Breast epithelium (tissue), 4 donors: ENCODE data around the gene GRIA4. TPM values are rescaled to one million over a fixed set of nuclear protein-coding genes. Genes with fewer than 3 reads are reported as not detected.

Experiments used
- DNase-seq, 2 donors: peaks; one replicate each; pipeline ENCODE4 v3.0.0-alpha.2; 2019; ENCODE audit warnings: low spot score in 2 of 2
- H3K27ac ChIP-seq, 2 donors: fragments of 200-600 bp; sonication (generic) in 1 of 2; one replicate each; pipeline ENCODE4 v1.5.1; 2016 to 2019; ENCODE audit warnings: mild to moderate bottlenecking in 1 of 2
- H3K27me3 ChIP-seq, 2 donors: fragments of 200-600 bp; sonication (generic) in 1 of 2; one replicate each; pipeline versions ENCODE4 v1.5.1 to v1.6.0; 2017 to 2019; ENCODE audit warnings: control low read depth in 1 of 2, mild to moderate bottlenecking in 1 of 2
- H3K36me3 ChIP-seq: fragments of 200-600 bp; one replicate; pipeline ENCODE4 v1.5.1; 2019
- H3K4me1 ChIP-seq, 2 donors: fragments of 200-600 bp; sonication (generic); one replicate each; pipeline ENCODE4 v1.5.1; 2016 to 2019; ENCODE audit warnings: control low read depth in 1 of 2
- H3K4me3 ChIP-seq, 3 donors: fragments of 200-600 bp; sonication (generic); 1 replicate in 2 of 3; 2 replicates in 1 of 3; pipeline ENCODE4 v1.5.1; 2016 to 2019; ENCODE audit warnings: mild to moderate bottlenecking in 3 of 3, moderate library complexity in 2 of 3
- H3K9me3 ChIP-seq, 2 donors: fragments of 200-600 bp; sonication (generic) in 1 of 2; one replicate each; pipeline ENCODE4 v1.5.1; 2016 to 2019; ENCODE audit warnings: control low read depth in 1 of 2
- CTCF ChIP-seq, 3 donors: fragments of 450-650 bp; IDR thresholded peaks; one replicate each; pipeline ENCODE4 v1.5.1; 2016 to 2017; ENCODE audit warnings: antibody characterized with exemption in 3 of 3, mild to moderate bottlenecking in 3 of 3, moderate library complexity in 3 of 3
- POLR2A ChIP-seq: fragments of 450-650 bp; IDR thresholded peaks from one replicate; pipeline ENCODE4 v1.6.1; 2016; ENCODE audit warnings: antibody characterized with exemption, mild to moderate bottlenecking, moderate library complexity
- POLR2AphosphoS5 ChIP-seq, 3 donors: sonication (generic); formaldehyde crosslinking; IDR thresholded peaks; one replicate each; pipeline ENCODE4 v1.6.1; 2017; ENCODE audit warnings: antibody characterized with exemption in 3 of 3
- intact Hi-C: fragments of 100-400 bp; cut with DNase I; formaldehyde crosslinking; loops from one replicate; pipeline ENCODE4 v1.15.1; 2023; ENCODE audit warnings: low total_unique reads
- total RNA-seq, 3 donors: library from RNA; depleted of rRNA; stranded (reverse); fragments of >200 nt; gene quantifications; one replicate each; pipeline ENCODE4 v1.1.0, GENCODE V29; 2016

Gene GRIA4
- total RNA-seq, 3 donors from 2014 or later: 14.1 to 27.7 TPM; not detected in 1

- H3K36me3 ChIP-seq: no peaks in the 10 kb centered on the region
- no peaks in the 10 kb centered on the region for H3K4me1 ChIP-seq
- no peak overlapping the region for H3K27ac ChIP-seq
- intact Hi-C loops: no loop called here
- no peak for TF ChIP-seq POLR2A
- TF ChIP-seq CTCF (IDR thresholded peaks at IDR 0.05): no peak
- no peak for TF ChIP-seq POLR2AphosphoS5 (IDR thresholded peaks at IDR 0.05)
- H3K9me3 ChIP-seq: no peaks in the 10 kb centered on the region
- H3K4me3 ChIP-seq: no peak overlapping the region
- no peak for DNase-seq
- H3K27me3 ChIP-seq: no peaks in the 10 kb centered on the region
Measured at GRCh38 chr11:105900515-105901035, 290.7 kb downstream of the GRIA4 start.

- H3K9me3 ChIP-seq: no peaks in the 10 kb centered on the region
- TF ChIP-seq CTCF (IDR thresholded peaks at IDR 0.05): no peak
- intact Hi-C loops: no loop called here
- H3K27me3 ChIP-seq: no peaks in the 10 kb centered on the region
- H3K36me3 ChIP-seq: no peaks in the 10 kb centered on the region
- DNase-seq: no peak
- no peak overlapping the region for H3K27ac ChIP-seq
- no peaks in the 10 kb centered on the region for H3K4me1 ChIP-seq
- no peak overlapping the region for H3K4me3 ChIP-seq
Measured at GRCh38 chr11:105903113-105903512, 293.2 kb downstream of the GRIA4 start.

- no peak for DNase-seq
- no peak for TF ChIP-seq POLR2A
- no peak for TF ChIP-seq CTCF (IDR thresholded peaks at IDR 0.05)
- no peak for TF ChIP-seq POLR2AphosphoS5 (IDR thresholded peaks at IDR 0.05)
Measured at GRCh38 chr11:105906517-105906916, 296.6 kb downstream of the GRIA4 start.

GRCh38 chr11:105907319-105907718 lies 297.4 kb downstream of the GRIA4 start:
- H3K27me3 ChIP-seq: no peaks in the 10 kb centered on the region
- intact Hi-C loops: no loop called here
- no peaks in the 10 kb centered on the region for H3K9me3 ChIP-seq
- H3K4me1 ChIP-seq: no peaks in the 10 kb centered on the region
- no peak overlapping the region for H3K4me3 ChIP-seq
- H3K27ac ChIP-seq: no peak overlapping the region
- DNase-seq: no peak
- TF ChIP-seq POLR2A: no peak
- no peak for TF ChIP-seq CTCF (IDR thresholded peaks at IDR 0.05)
- TF ChIP-seq POLR2AphosphoS5 (IDR thresholded peaks at IDR 0.05): no peak
- H3K36me3 ChIP-seq: no peaks in the 10 kb centered on the region

More at GRCh38 chr11:105906517-105906916, 296.6 kb downstream of the GRIA4 start:
- Histone ChIP-seq H3K4me1 (no peaks in the 10 kb centered on the region), H3K36me3 (no peaks in the 10 kb centered on the region), H3K27me3 (no peaks in the 10 kb centered on the region), H3K4me3 (no peak overlapping the region), H3K27ac (no peak overlapping the region), H3K9me3 (no peaks in the 10 kb centered on the region)
- intact Hi-C loops: no loop called here

GRCh38 chr11:105910095-105910715 lies 300.3 kb downstream of the GRIA4 start:
- Histone ChIP-seq H3K27me3 (no peaks in the 10 kb centered on the region), H3K9me3 (no peaks in the 10 kb centered on the region), H3K36me3 (no peaks in the 10 kb centered on the region), H3K27ac (no peak overlapping the region), H3K4me1 (no peaks in the 10 kb centered on the region), H3K4me3 (no peak overlapping the region)
- TF ChIP-seq CTCF (IDR thresholded peaks at IDR 0.05) (no peak), POLR2AphosphoS5 (IDR thresholded peaks at IDR 0.05) (no peak), POLR2A (no peak)
- no peak for DNase-seq
- intact Hi-C loops: no loop called here
